GM12865 (cell line): ENCODE measurements around the gene CLEC2L.

Experiments used
- DNase-seq: peaks from one replicate; pipeline ENCODE4 v3.0.0; 2010; ENCODE audit warnings: low read depth
- H3K4me3 ChIP-seq: 2 replicates; pipeline ENCODE4 v1.5.1; 2011; ENCODE audit warnings: mild to moderate bottlenecking, low read depth, low read length, control low read depth
- CTCF ChIP-seq: IDR thresholded peaks from 2 replicates; pipeline ENCODE4 v1.5.1; 2011; ENCODE audit warnings: low read length, control low read depth, low read depth, inconsistent platforms; ENCODE audit not compliant: insufficient read depth; ENCODE audit errors: missing control alignments

Gene CLEC2L

GRCh38 chr7:139526578-139527544, 3.4 kb downstream of the CLEC2L start:
- no peak for TF ChIP-seq CTCF
- H3K4me3 ChIP-seq, result no peak overlapping the region
- no peak for DNase-seq

- no peak overlapping the region for H3K4me3 ChIP-seq
- TF ChIP-seq CTCF, result no peak
- no peak for DNase-seq
Observed at GRCh38 chr7:139531094-139531493, 7.6 kb downstream of the CLEC2L start.

GRCh38 chr7:139532636-139533155, 9.2 kb downstream of the CLEC2L start:
- H3K4me3 ChIP-seq, result no peak overlapping the region
- DNase-seq, result no peak
- no peak for TF ChIP-seq CTCF

- H3K4me3 ChIP-seq, result no peak overlapping the region
- TF ChIP-seq CTCF, result no peak
- DNase-seq, result no peak
Observed at GRCh38 chr7:139534096-139534495, 10.6 kb downstream of the CLEC2L start.

- no peak for TF ChIP-seq CTCF
- DNase-seq, result no peak
- no peak overlapping the region for H3K4me3 ChIP-seq
Observed at GRCh38 chr7:139534966-139535651, 11.6 kb downstream of the CLEC2L start.

GRCh38 chr7:139536152-139536551, 12.7 kb downstream of the CLEC2L start:
- no peak for DNase-seq
- TF ChIP-seq CTCF, result no peak
- H3K4me3 ChIP-seq, result no peak overlapping the region
